Lung (tissue), 12 donors: ENCODE measurements around the gene MYL5. TPM values are rescaled to one million over a fixed set of nuclear protein-coding genes. Genes with fewer than 3 reads are reported as not detected.
A peak's percentile ranks its signal among the peaks of the same experiment; 100 is the strongest.
"Not testable (repeated sequence)": the region's sequence is repeated elsewhere in the genome, so short reads cannot be mapped to it uniquely, and the experiment has no call there.

Experiments used
- ATAC-seq: fragments of 200-7000 bp; cut with Tn5 transposase; one replicate; pipeline ENCODE4 v1.9.1; 2020; ENCODE audit warnings: moderate number of reproducible peaks; ENCODE audit not compliant: insufficient read depth, low FRiP score
- DNase-seq, 3 donors: peaks; one replicate each; pipeline ENCODE4 v3.0.0-alpha.2; 2013 to 2017
- H3K27ac ChIP-seq, 2 donors: one replicate each; pipeline ENCODE4 v1.5.1; 2013; ENCODE audit warnings: mild to moderate bottlenecking in 2 of 2, moderate library complexity in 2 of 2, control low read depth in 1 of 2, inconsistent platforms in 1 of 2, low read depth in 1 of 2, low read length in 1 of 2
- H3K27me3 ChIP-seq, 3 donors: one replicate each; pipeline ENCODE4 v1.5.1; 2013; ENCODE audit warnings: low read length in 2 of 3; ENCODE audit not compliant: control insufficient read depth in 3 of 3, insufficient read depth in 3 of 3
- H3K36me3 ChIP-seq, 4 donors: one replicate each; pipeline ENCODE4 v1.5.1; 2013; ENCODE audit warnings: low read length in 4 of 4, mild to moderate bottlenecking in 1 of 4, moderate library complexity in 1 of 4; ENCODE audit not compliant: control insufficient read depth in 4 of 4, insufficient read depth in 4 of 4
- H3K4me1 ChIP-seq, 5 donors: one replicate each; pipeline ENCODE4 v1.5.1; 2013; ENCODE audit warnings: low read length in 5 of 5, mild to moderate bottlenecking in 2 of 5, moderate library complexity in 1 of 5; ENCODE audit not compliant: control insufficient read depth in 5 of 5, insufficient read depth in 5 of 5
- H3K4me3 ChIP-seq: one replicate; pipeline ENCODE4 v1.5.1; 2013; ENCODE audit warnings: mild to moderate bottlenecking, control low read depth, moderate library complexity
- H3K9ac ChIP-seq, 2 donors: one replicate each; pipeline ENCODE4 v1.5.1; 2013; ENCODE audit warnings: low read length in 2 of 2, control low read depth in 1 of 2; ENCODE audit not compliant: insufficient read depth in 1 of 2
- H3K9me3 ChIP-seq, 4 donors: one replicate each; pipeline ENCODE4 v1.5.1; 2013; ENCODE audit warnings: low read length in 3 of 4, mild to moderate bottlenecking in 1 of 4, moderate library complexity in 1 of 4; ENCODE audit not compliant: control insufficient read depth in 4 of 4, insufficient read depth in 3 of 4
- WGBS, 2 donors: extraction: QIAGEN DNeasy Blood & Tissue Kit; methylation state at CpG; one replicate each; pipeline ENCODE4 v1.1.7; 2013; 5-methylcytosine and 5-hydroxymethylcytosine counted together
- polyA plus RNA-seq, 2 donors: library from polyadenylated mRNA; stranded (reverse); fragments of 200-250 nt; gene quantifications; one replicate each; pipeline ENCODE4 v1.2.1, GENCODE V29; 2013
- total RNA-seq, 2 donors: library from RNA; depleted of rRNA in 1 of 2; stranded (reverse); fragments of >200 nt in 1 of 2; gene quantifications; one replicate each; pipeline ENCODE4 v1.2.1, GENCODE V29; 2014 to 2021
- TF ChIP-seq, protein P1 (sequence below): IDR thresholded peaks from 2 replicates; pipeline ENCODE4 v1.5.1; 2012; ENCODE audit warnings: mild to moderate bottlenecking; ENCODE audit errors: control extremely low read depth, extremely low read depth
- donor health status: control.
- donor health status: control.
- donor health status: Bipolar disorder and iron deficiency.
- donor health status: healthy.
- donor health status: DM: yes; HTN: yes; CAD: no.

Gene MYL5
- total and polyA plus RNA-seq, 4 donors = 5.6 to 20.0 (median 10.5) TPM

DNA sequence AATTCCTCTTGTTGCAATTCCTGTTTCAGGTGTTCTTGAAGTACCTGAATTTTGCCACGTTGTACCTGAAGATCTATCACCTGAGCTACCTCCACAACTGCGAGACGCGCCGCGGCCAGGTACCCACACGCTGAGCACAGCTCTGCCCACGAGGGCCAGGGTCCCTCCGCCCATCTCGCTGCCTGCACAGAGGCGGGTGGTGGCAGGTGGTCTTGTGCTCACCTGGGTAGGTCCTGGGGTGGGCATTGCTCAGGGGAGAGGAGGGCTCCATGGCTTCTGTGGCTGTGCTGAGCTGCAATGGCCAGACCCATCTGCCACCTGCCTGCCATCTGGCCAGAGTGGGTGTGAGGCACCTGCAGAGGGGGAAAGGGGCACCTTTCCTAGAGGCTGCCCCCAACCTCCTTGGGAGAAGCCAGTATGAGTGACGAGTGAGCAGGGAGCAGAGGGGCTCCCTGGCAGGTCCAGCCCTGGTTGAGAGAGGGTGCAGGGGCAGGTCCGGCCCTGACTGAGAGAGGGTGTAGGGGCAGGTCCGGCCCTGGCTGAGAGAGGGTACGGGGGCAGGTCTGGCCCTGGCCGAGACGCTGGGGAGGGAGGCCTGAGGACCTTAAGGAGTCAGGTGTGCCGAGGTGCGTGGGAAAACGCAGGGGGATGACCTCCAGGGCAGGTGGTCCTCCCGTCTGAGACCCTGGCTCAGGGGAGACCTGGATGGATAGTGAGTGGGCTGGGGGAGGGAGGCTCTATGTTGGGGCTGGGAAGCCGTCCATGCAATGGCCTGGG, 38.3 kb upstream of the MYL5 start:
- Histone ChIP-seq H3K27me3 (peaks cover 0 to 5% (median 0%) of the 10 kb centered on the region in 3 donors), H3K4me1 (no peaks in the 10 kb centered on the region), H3K9ac (no peak overlapping the region), H3K4me3 (no peak overlapping the region), H3K27ac (no peak overlapping the region), H3K9me3 (peaks cover 0 to 17% (median 3%) of the 10 kb centered on the region in 4 donors), H3K36me3 (no peaks in the 10 kb centered on the region)
- 85 to 87% methylated on average over 22 of the region's 22 CpGs for WGBS, 2 donors
- ATAC-seq = no peak
- DNase-seq = peak in 1 of 3 donors; percentile 6
- TF ChIP-seq, protein P1, sequence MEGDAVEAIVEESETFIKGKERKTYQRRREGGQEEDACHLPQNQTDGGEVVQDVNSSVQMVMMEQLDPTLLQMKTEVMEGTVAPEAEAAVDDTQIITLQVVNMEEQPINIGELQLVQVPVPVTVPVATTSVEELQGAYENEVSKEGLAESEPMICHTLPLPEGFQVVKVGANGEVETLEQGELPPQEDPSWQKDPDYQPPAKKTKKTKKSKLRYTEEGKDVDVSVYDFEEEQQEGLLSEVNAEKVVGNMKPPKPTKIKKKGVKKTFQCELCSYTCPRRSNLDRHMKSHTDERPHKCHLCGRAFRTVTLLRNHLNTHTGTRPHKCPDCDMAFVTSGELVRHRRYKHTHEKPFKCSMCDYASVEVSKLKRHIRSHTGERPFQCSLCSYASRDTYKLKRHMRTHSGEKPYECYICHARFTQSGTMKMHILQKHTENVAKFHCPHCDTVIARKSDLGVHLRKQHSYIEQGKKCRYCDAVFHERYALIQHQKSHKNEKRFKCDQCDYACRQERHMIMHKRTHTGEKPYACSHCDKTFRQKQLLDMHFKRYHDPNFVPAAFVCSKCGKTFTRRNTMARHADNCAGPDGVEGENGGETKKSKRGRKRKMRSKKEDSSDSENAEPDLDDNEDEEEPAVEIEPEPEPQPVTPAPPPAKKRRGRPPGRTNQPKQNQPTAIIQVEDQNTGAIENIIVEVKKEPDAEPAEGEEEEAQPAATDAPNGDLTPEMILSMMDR = no peak

DNA sequence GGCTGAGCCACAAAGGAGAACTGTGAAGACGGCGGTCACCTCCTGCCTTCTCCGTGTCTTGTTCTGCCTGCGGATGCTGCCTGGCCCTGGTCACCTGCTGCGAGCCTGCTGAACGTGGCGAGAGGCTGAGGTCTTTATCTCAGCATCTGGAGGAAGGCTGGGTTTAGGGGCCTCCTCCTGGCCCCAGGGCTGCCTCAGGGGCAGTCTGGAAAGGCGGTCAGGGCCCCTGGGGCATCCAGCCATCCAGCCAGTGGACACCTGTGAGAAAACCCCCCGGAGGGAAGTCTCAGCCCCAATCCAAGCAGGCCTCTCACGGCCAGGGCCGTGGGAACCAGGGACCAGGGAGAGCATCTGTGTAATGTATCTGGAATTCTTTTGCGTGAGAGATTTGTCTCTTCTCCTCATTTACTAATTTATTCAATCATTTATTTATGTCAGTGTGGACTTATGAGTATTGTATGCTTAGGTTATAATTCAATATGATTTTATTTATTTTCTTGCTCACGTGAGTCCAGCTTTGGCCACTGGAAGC, 37.6 kb upstream of the MYL5 start:
- H3K36me3 ChIP-seq = no peaks in the 10 kb centered on the region
- TF ChIP-seq, protein P1 = no peak
- ATAC-seq (no peak), DNase-seq (no peak)
- peaks cover 0 to 5% (median 0%) of the 10 kb centered on the region in 3 donors for H3K27me3 ChIP-seq
- H3K27ac ChIP-seq = no peak overlapping the region
- H3K4me1 ChIP-seq = no peaks in the 10 kb centered on the region
- no peak overlapping the region for H3K4me3 ChIP-seq
- H3K9me3 ChIP-seq = peaks cover 0 to 21% (median under 1%) of the 10 kb centered on the region in 4 donors
- no peak overlapping the region for H3K9ac ChIP-seq
- 73 to 82% methylated on average over 13 of the region's 13 CpGs for WGBS, 2 donors

DNA sequence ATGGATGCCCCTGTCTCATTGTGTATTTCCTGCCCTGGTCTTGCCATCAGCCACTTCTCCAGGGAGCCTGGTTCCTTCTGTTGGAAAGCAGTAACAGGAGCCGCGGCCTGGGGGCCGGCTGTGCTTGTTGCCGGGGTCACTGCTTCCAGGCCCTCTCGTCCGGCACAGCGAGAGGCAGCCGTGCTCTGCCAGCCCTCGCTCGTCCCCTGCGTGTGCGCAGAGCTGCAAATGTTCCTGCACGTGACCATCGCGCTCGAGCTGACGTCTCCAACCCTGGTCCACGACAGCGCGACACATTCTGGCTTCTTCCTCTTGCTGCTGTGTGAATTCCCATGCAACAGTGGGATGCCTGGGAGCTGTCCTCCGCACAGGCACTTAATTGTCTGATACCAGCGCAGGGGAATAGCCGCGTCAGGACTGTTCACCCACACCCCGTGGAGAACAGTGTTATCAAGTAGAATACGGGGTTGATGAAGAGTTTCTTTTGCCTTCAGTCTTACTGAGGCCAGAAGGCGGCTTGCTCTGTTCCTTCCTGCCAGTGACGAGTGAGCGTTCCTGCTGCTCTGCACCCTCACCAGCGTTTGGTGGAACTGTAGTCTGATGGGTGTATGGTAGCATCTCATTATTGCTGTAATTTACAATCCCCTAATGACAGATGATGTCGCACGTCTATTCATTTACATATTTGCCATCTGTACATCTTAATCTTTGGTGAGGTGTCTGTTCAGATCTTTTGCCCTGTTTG, 36.6 kb upstream of the MYL5 start:
- Histone ChIP-seq H3K4me1 (no peaks in the 10 kb centered on the region), H3K4me3 (no peak overlapping the region), H3K27me3 (peaks cover 0 to 5% (median 0%) of the 10 kb centered on the region in 3 donors), H3K9me3 (peaks cover 0 to 12% (median 0%) of the 10 kb centered on the region in 4 donors), H3K27ac (no peak overlapping the region), H3K36me3 (no peaks in the 10 kb centered on the region), H3K9ac (no peak overlapping the region)
- no peak for ATAC-seq
- WGBS, 2 donors = 66 to 80% methylated on average over 32 of the region's 32 CpGs
- peak in 1 of 3 donors; percentile 6 for DNase-seq
- TF ChIP-seq, protein P1 = no peak

DNA sequence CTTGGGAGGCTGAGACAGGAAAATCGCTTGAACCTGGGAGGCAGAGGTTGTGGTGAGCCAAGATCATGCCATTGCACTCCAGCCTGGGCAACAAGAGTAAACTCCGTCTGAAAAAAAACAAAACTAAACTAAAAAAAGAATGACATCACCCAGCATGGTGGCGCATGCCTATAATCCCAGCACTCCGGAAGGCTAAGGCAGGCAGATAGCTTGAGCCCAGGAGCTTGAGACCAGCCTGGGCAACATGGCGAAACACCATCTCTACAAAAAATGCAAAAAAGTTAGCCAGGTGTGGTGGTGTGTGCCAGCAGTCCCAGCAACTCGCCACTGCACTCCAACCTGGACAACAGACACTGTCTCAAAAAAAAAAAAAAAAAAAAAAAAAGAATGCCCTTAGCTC, 32.0 kb upstream of the MYL5 start:
- not testable (repeated sequence) for H3K27ac ChIP-seq, H3K27me3 ChIP-seq, H3K36me3 ChIP-seq, H3K4me1 ChIP-seq, H3K9ac ChIP-seq, H3K4me3 ChIP-seq, H3K9me3 ChIP-seq, DNase-seq, ATAC-seq
- 84 to 93% methylated on average over 6 of the region's 6 CpGs for WGBS, 2 donors
